Body of pancreas (tissue), 4 donors: ENCODE measurements around the gene PLAAT2.

Experiments used
- POLR2A ChIP-seq, 3 donors: fragments of 450-650 bp; IDR thresholded peaks; one replicate each; pipeline ENCODE4 v1.6.1; 2016; ENCODE audit warnings: antibody characterized with exemption in 3 of 3, mild to moderate bottlenecking in 2 of 3
- TF ChIP-seq, protein P1 (sequence below), 7 experiments: fragments of 450-650 bp in 4 of 7; fragments of 200-600 bp in 3 of 7; sonication (generic) in 3 of 7; IDR thresholded peaks; one replicate each; pipeline ENCODE4 v1.5.1; 2016 to 2019; ENCODE audit warnings: antibody characterized with exemption in 7 of 7

DNA sequence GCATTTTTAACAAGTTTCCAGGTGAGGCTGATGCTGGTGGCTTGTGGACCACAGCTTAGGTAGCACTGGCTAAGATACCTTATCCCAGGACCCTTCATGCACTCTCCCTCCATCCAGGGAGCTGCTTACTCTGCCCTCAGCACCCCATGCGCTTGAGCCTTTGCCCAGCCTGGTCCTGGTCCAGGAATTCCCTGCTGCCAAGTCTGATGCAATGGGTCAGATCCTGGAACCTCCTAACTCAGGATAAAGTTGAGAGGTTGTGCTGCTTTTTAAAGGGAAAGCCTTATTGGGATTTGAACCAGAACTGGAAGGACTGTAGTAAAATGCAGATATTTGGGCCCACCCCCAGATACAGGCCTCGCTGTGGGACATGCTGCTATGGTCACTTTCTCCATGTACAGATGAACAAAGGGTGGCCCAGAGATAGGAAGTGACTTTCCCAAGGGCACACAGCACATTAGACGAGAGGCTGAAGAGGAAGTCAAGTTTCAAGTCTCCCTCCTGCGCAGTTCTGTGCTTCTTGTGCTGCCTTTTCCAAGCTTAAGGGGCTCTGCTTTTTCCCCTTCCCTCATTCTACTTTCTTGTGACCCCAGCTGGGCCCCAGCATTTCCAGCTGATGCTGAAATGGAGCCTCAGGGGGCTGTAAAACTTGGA lies 58.1 kb downstream of the PLAAT2 start:
- TF ChIP-seq, protein P1, sequence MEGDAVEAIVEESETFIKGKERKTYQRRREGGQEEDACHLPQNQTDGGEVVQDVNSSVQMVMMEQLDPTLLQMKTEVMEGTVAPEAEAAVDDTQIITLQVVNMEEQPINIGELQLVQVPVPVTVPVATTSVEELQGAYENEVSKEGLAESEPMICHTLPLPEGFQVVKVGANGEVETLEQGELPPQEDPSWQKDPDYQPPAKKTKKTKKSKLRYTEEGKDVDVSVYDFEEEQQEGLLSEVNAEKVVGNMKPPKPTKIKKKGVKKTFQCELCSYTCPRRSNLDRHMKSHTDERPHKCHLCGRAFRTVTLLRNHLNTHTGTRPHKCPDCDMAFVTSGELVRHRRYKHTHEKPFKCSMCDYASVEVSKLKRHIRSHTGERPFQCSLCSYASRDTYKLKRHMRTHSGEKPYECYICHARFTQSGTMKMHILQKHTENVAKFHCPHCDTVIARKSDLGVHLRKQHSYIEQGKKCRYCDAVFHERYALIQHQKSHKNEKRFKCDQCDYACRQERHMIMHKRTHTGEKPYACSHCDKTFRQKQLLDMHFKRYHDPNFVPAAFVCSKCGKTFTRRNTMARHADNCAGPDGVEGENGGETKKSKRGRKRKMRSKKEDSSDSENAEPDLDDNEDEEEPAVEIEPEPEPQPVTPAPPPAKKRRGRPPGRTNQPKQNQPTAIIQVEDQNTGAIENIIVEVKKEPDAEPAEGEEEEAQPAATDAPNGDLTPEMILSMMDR (IDR thresholded peaks at IDR 0.05): no peak
- TF ChIP-seq POLR2A (IDR thresholded peaks at IDR 0.05): no peak
